Hematopoietic multipotent progenitor cell treated with erythropoietin and hydrocortisone succinate and interleukin-3 and kit ligand, for 6 days (in vitro differentiated cells): Measurements from ENCODE around the gene HOXB13.

Source experiments
- DNase-seq: peaks from one replicate; pipeline ENCODE4 v3.0.0-alpha.2; 2015

Gene HOXB13

GRCh38 chr17:48748718-48749566, 20.4 kb upstream of the HOXB13 start:
- no peak for DNase-seq

- no peak for DNase-seq
These were observed 19.2 kb upstream of the HOXB13 start for GRCh38 chr17:48747445-48748363.

GRCh38 chr17:48746916-48747444, 18.4 kb upstream of the HOXB13 start:
- DNase-seq = no peak

- DNase-seq = no peak
These were observed 17.1 kb upstream of the HOXB13 start for GRCh38 chr17:48745381-48746275.

- DNase-seq = no peak
These were observed 12.0 kb upstream of the HOXB13 start for GRCh38 chr17:48740537-48740936.

- no peak for DNase-seq
These were observed 10.4 kb upstream of the HOXB13 start for GRCh38 chr17:48738803-48739526.

GRCh38 chr17:48738424-48738802, 9.9 kb upstream of the HOXB13 start:
- DNase-seq = no peak

- DNase-seq = no peak
These were observed 8.9 kb upstream of the HOXB13 start for GRCh38 chr17:48737330-48738043.

GRCh38 chr17:48735062-48735351, 6.5 kb upstream of the HOXB13 start:
- DNase-seq = no peak

- DNase-seq = no peak
These were observed 5.9 kb upstream of the HOXB13 start for GRCh38 chr17:48734333-48735061.

GRCh38 chr17:48733632-48734328, 5.2 kb upstream of the HOXB13 start:
- no peak for DNase-seq

GRCh38 chr17:48732688-48733629, 4.4 kb upstream of the HOXB13 start:
- no peak for DNase-seq

- no peak for DNase-seq
These were observed 2.8 kb upstream of the HOXB13 start for GRCh38 chr17:48731355-48731754.

GRCh38 chr17:48730240-48730550, 1.6 kb upstream of the HOXB13 start:
- no peak for DNase-seq

- no peak for DNase-seq
These were observed 1.0 kb upstream of the HOXB13 start for GRCh38 chr17:48729335-48730239.

GRCh38 chr17:48727415-48728175, 955 bp downstream of the HOXB13 start:
- DNase-seq = no peak

- DNase-seq = no peak
These were observed 1.6 kb downstream of the HOXB13 start for GRCh38 chr17:48726916-48727286.
